OCI-LY1 (cell line): ENCODE data around the gene CORO1C.
A peak's percentile ranks its signal among the peaks of the same experiment; 100 is the strongest.

Experiments
- H2AFZ ChIP-seq: fragments of 200-600 bp; sonication (generic), shearing (Covaris generic); 2 replicates; pipeline ENCODE4 v1.6.0; 2014; ENCODE audit warnings: antibody characterized with exemption, mild to moderate bottlenecking, low read length
- H3F3A ChIP-seq: fragments of 200-600 bp; sonication (generic), shearing (Covaris generic); 2 replicates; pipeline ENCODE4 v1.6.0; 2014; ENCODE audit warnings: mild to moderate bottlenecking, antibody characterized with exemption, low read length, moderate library complexity; ENCODE audit not compliant: insufficient read depth
- H3K27ac ChIP-seq: fragments of 200-600 bp; sonication (generic); 2 replicates; pipeline ENCODE4 v1.5.1; 2014; ENCODE audit warnings: low read length, mixed run types, mild to moderate bottlenecking, low read depth; ENCODE audit not compliant: poor library complexity, severe bottlenecking
- H3K27me3 ChIP-seq: fragments of 200-600 bp; sonication (generic); 2 replicates; pipeline ENCODE4 v1.6.0; 2014; ENCODE audit warnings: antibody characterized with exemption, mild to moderate bottlenecking, low read length, moderate library complexity; ENCODE audit not compliant: insufficient read depth
- H3K36me3 ChIP-seq: fragments of 200-600 bp; sonication (generic); 2 replicates; pipeline ENCODE4 v1.6.1; 2014; ENCODE audit warnings: mild to moderate bottlenecking, antibody characterized with exemption, low read length, moderate library complexity, mixed read lengths; ENCODE audit not compliant: insufficient read depth
- H3K4me1 ChIP-seq: fragments of 200-600 bp; sonication (generic); 2 replicates; pipeline ENCODE4 v1.5.1; 2014; ENCODE audit warnings: mild to moderate bottlenecking, low read length, moderate library complexity; ENCODE audit not compliant: insufficient read depth, severe bottlenecking
- H3K4me2 ChIP-seq: fragments of 200-600 bp; sonication (generic), shearing (Covaris generic); 2 replicates; pipeline ENCODE4 v1.6.1; 2014; ENCODE audit warnings: low read length
- H3K4me3 ChIP-seq: fragments of 200-600 bp; sonication (generic); 2 replicates; pipeline ENCODE4 v1.5.1; 2014; ENCODE audit warnings: low read length, low read depth, mild to moderate bottlenecking, mixed read lengths; ENCODE audit not compliant: poor library complexity, severe bottlenecking
- H3K79me2 ChIP-seq: fragments of 200-600 bp; shearing (Covaris generic); 2 replicates; pipeline ENCODE4 v1.6.1; 2016; ENCODE audit warnings: mixed run types, low read length, mixed read lengths; ENCODE audit not compliant: insufficient read depth
- H3K9ac ChIP-seq: fragments of 200-600 bp; sonication (generic), shearing (Covaris generic); 2 replicates; pipeline ENCODE4 v1.6.1; 2014; ENCODE audit warnings: mild to moderate bottlenecking, low read length, mixed read lengths
- H3K9me2 ChIP-seq: fragments of 200-600 bp; sonication (generic), shearing (Covaris generic); 2 replicates; pipeline ENCODE4 v1.6.1; 2014; ENCODE audit warnings: low read depth, mild to moderate bottlenecking, low read length, mixed read lengths
- H3K9me3 ChIP-seq: fragments of 200-600 bp; shearing (Covaris generic); 2 replicates; pipeline ENCODE4 v1.6.1; 2014; ENCODE audit warnings: low read length, mixed read lengths
- H4K20me1 ChIP-seq: fragments of 200-600 bp; sonication (generic), shearing (Covaris generic); 2 replicates; pipeline ENCODE4 v1.6.0; 2016; ENCODE audit warnings: mild to moderate bottlenecking, low read length; ENCODE audit not compliant: insufficient read depth
- EZH2 ChIP-seq: fragments of 200-600 bp; sonication (generic), shearing (Covaris generic); IDR thresholded peaks from 2 replicates; pipeline ENCODE4 v1.8.0; 2017; ENCODE audit warnings: borderline replicate concordance, mixed run types, mild to moderate bottlenecking, antibody characterized with exemption, low read length, moderate library complexity, mixed read lengths
- TF ChIP-seq, protein P1 (sequence below): fragments of 200-600 bp; sonication (generic), shearing (Covaris generic); IDR thresholded peaks from 2 replicates; pipeline ENCODE4 v1.5.1; 2017; ENCODE audit warnings: mild to moderate bottlenecking, antibody characterized with exemption, low read length, moderate library complexity, mixed read lengths

The CORO1C gene

DNA sequence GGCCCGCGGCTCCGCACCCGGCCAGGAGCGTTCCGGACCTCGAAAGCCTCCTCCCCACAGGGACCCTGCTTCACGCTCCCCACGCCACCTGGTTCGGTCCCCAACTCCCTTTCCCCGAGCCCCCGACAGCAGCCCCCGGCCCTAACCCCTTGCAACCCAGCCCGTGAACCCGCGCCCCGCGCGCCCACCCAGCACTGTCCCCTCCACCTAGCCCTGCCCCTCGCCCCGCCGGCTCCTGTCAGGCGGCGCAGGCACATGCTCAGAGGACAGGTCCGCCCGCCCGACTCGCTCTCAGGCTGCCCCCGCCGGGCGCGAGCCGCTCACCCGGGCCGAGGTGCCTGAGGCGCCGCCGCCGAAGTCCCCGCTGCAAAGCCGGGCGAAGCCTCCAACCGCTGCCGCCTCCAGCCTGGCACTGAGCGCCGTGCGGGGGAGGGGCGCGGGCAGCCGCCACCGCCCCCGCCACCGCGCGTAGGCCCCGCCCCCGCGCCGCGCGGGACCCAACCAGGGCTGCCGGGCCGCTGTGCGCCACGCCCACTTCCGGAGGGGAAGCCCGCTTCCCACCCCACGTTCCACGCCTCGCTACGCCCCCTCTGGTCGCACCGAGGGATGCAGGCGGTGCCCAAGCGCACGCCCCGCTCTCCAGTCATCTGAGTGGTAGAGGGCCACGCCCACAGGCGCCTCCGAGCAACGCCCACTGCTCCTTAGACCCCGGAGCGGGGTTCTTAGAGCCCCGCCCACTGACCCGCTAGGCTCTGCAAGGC is at the start of gene CORO1C:
Gene CORO1C, minus strand, starts transcription at position 414 of the 761 bp plus-strand sequence. CDS start 30,200 bp downstream, outside the sequence.
- Histone ChIP-seq H3K9ac (peak within 1 kb of the TSS; percentile 88), H3K4me3 (peak within 1 kb of the TSS; percentile 93), H3K27me3 (no peaks in the 10 kb centered on the region), H2AFZ (no peak within 1 kb of the TSS), H3K27ac (peak within 1 kb of the TSS; percentile 66), H3K9me3 (no peaks in the 10 kb centered on the region), H3K36me3 (no peaks in the 10 kb centered on the region; the same call in 1 of the 2 replicates), H3K4me2 (peak within 1 kb of the TSS; percentile 86), H4K20me1 (no peaks in the 10 kb centered on the region), H3K4me1 (peaks cover 27% of the 10 kb centered on the region), H3F3A (no peaks in the 10 kb centered on the region), H3K79me2 (no peaks in the 10 kb centered on the region), H3K9me2 (no peaks in the 10 kb centered on the region)
- no peak for TF ChIP-seq EZH2
- TF ChIP-seq, protein P1, sequence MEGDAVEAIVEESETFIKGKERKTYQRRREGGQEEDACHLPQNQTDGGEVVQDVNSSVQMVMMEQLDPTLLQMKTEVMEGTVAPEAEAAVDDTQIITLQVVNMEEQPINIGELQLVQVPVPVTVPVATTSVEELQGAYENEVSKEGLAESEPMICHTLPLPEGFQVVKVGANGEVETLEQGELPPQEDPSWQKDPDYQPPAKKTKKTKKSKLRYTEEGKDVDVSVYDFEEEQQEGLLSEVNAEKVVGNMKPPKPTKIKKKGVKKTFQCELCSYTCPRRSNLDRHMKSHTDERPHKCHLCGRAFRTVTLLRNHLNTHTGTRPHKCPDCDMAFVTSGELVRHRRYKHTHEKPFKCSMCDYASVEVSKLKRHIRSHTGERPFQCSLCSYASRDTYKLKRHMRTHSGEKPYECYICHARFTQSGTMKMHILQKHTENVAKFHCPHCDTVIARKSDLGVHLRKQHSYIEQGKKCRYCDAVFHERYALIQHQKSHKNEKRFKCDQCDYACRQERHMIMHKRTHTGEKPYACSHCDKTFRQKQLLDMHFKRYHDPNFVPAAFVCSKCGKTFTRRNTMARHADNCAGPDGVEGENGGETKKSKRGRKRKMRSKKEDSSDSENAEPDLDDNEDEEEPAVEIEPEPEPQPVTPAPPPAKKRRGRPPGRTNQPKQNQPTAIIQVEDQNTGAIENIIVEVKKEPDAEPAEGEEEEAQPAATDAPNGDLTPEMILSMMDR = peak; percentile 58

GRCh38 chr12:108779998-108780688 is 48.8 kb upstream of the CORO1C start:
- H3K36me3 ChIP-seq = no peaks in the 10 kb centered on the region
- no peaks in the 10 kb centered on the region for H3K4me1 ChIP-seq
- TF ChIP-seq, protein P1 = no peak
- no peak for TF ChIP-seq EZH2

GRCh38 chr12:108778053-108778452 is 46.7 kb upstream of the CORO1C start:
- Histone ChIP-seq H3K4me2 (no peak overlapping the region), H3K27me3 (no peaks in the 10 kb centered on the region), H3K9me3 (no peaks in the 10 kb centered on the region), H3K36me3 (no peaks in the 10 kb centered on the region), H3F3A (no peaks in the 10 kb centered on the region), H3K4me1 (no peaks in the 10 kb centered on the region), H3K4me3 (no peak overlapping the region), H3K9ac (no peak overlapping the region), H3K79me2 (no peaks in the 10 kb centered on the region), H2AFZ (no peak overlapping the region), H3K9me2 (no peaks in the 10 kb centered on the region), H4K20me1 (no peaks in the 10 kb centered on the region), H3K27ac (no peak overlapping the region)
- TF ChIP-seq EZH2 = no peak
- TF ChIP-seq, protein P1 = no peak

More at GRCh38 chr12:108779998-108780688, 48.8 kb upstream of the CORO1C start:
- Histone ChIP-seq H3K9me3 (no peaks in the 10 kb centered on the region), H3K4me3 (no peak overlapping the region), H3K9me2 (no peaks in the 10 kb centered on the region), H3K4me2 (no peak overlapping the region), H4K20me1 (no peaks in the 10 kb centered on the region), H2AFZ (no peak overlapping the region), H3K27me3 (no peaks in the 10 kb centered on the region), H3F3A (no peaks in the 10 kb centered on the region), H3K9ac (no peak overlapping the region), H3K79me2 (no peaks in the 10 kb centered on the region), H3K27ac (no peak overlapping the region)
